H9 (cell line): Measurements from ENCODE around the gene BCAR3. TPM values are rescaled to one million over a fixed set of nuclear protein-coding genes. Genes with fewer than 3 reads are reported as not detected.

Experiments used
- DNase-seq: peaks from one replicate; pipeline ENCODE4 v3.0.0-alpha.2; 2017
- H2AFZ ChIP-seq: one replicate; pipeline ENCODE4 v1.6.1; 2013; ENCODE audit warnings: mild to moderate bottlenecking, low read length, control low read depth, moderate library complexity
- H2AK5ac ChIP-seq: 2 replicates; pipeline ENCODE4 v1.6.1; 2013; ENCODE audit warnings: low read length, control low read depth, mixed read lengths; ENCODE audit not compliant: insufficient read length
- H2BK120ac ChIP-seq: one replicate; pipeline ENCODE4 v1.6.1; 2013; ENCODE audit warnings: low read depth, mild to moderate bottlenecking, low read length, control low read depth, inconsistent platforms; ENCODE audit not compliant: poor library complexity, severe bottlenecking
- H2BK12ac ChIP-seq: 2 replicates; pipeline ENCODE4 v1.6.1; 2013; ENCODE audit warnings: low read length, control low read depth, mixed read lengths, low read depth; ENCODE audit not compliant: insufficient read length
- H2BK15ac ChIP-seq: 2 replicates; pipeline ENCODE4 v1.6.1; 2013; ENCODE audit warnings: low read depth, low read length, control low read depth
- H2BK20ac ChIP-seq: one replicate; pipeline ENCODE4 v1.6.1; 2013; ENCODE audit warnings: low read depth, mild to moderate bottlenecking, low read length, control low read depth, inconsistent platforms; ENCODE audit not compliant: poor library complexity, severe bottlenecking
- H2BK5ac ChIP-seq: 2 replicates; pipeline ENCODE4 v1.6.1; 2013; ENCODE audit warnings: low read length, control low read depth, mixed read lengths; ENCODE audit not compliant: insufficient read length
- H3K14ac ChIP-seq: 2 replicates; pipeline ENCODE4 v1.6.1; 2013; ENCODE audit warnings: low read length, control low read depth; ENCODE audit not compliant: insufficient read depth
- H3K18ac ChIP-seq: 2 replicates; pipeline ENCODE4 v1.6.1; 2013; ENCODE audit warnings: low read depth, mild to moderate bottlenecking, mixed read lengths, low read length, control low read depth; ENCODE audit not compliant: insufficient read length
- H3K23ac ChIP-seq: 2 replicates; pipeline ENCODE4 v1.6.1; 2013; ENCODE audit warnings: low read length, control low read depth, mixed read lengths, low read depth; ENCODE audit not compliant: insufficient read length
- H3K23me2 ChIP-seq: 2 replicates; pipeline ENCODE4 v1.6.1; 2013; ENCODE audit warnings: low read depth, mild to moderate bottlenecking, mixed read lengths, low read length, control low read depth; ENCODE audit not compliant: insufficient read length, poor library complexity, severe bottlenecking
- H3K27ac ChIP-seq: 2 replicates; pipeline ENCODE4 v1.5.1; 2013; ENCODE audit warnings: low read length, control low read depth, mixed read lengths, low read depth; ENCODE audit not compliant: insufficient read length
- H3K27me3 ChIP-seq: 2 replicates; pipeline ENCODE4 v1.6.1; 2013; ENCODE audit warnings: low read length, control low read depth, inconsistent platforms; ENCODE audit not compliant: insufficient read depth
- H3K4ac ChIP-seq: 2 replicates; pipeline ENCODE4 v1.6.1; 2013; ENCODE audit warnings: low read depth, mild to moderate bottlenecking, control low read depth, inconsistent platforms, low read length, moderate library complexity
- H3K4me1 ChIP-seq: 2 replicates; pipeline ENCODE4 v1.6.1; 2013; ENCODE audit warnings: low read length, control low read depth, inconsistent platforms; ENCODE audit not compliant: insufficient read depth
- H3K4me2 ChIP-seq: 2 replicates; pipeline ENCODE4 v1.6.1; 2013; ENCODE audit warnings: low read length, control low read depth, mixed read lengths; ENCODE audit not compliant: insufficient read length, insufficient read depth
- H3K56ac ChIP-seq: 2 replicates; pipeline ENCODE4 v1.6.1; 2013; ENCODE audit warnings: low read depth, mild to moderate bottlenecking, mixed read lengths, low read length, control low read depth; ENCODE audit not compliant: insufficient read length
- H3K79me1 ChIP-seq: 2 replicates; pipeline ENCODE4 v1.6.1; 2013; ENCODE audit warnings: low read depth, mild to moderate bottlenecking, moderate library complexity, low read length, control low read depth, inconsistent platforms; ENCODE audit not compliant: insufficient read depth, poor library complexity, severe bottlenecking
- H3K79me2 ChIP-seq: 2 replicates; pipeline ENCODE4 v1.6.1; 2013; ENCODE audit warnings: low read length, control low read depth, inconsistent platforms; ENCODE audit not compliant: insufficient read depth
- H3K9ac ChIP-seq: 2 replicates; pipeline ENCODE4 v1.6.1; 2013; ENCODE audit warnings: low read length, control low read depth, mixed read lengths; ENCODE audit not compliant: insufficient read length; ENCODE audit errors: extremely low read depth
- H3K9me3 ChIP-seq: one replicate; pipeline ENCODE4 v1.6.1; 2013; ENCODE audit warnings: low read depth, low read length, inconsistent platforms; ENCODE audit not compliant: control insufficient read depth
- H3T11ph ChIP-seq: one replicate; pipeline ENCODE4 v1.6.1; 2013; ENCODE audit warnings: mild to moderate bottlenecking, low read length, control low read depth, inconsistent platforms
- H4K20me1 ChIP-seq: one replicate; pipeline ENCODE4 v1.6.1; 2013; ENCODE audit not compliant: control insufficient read depth, insufficient read length, insufficient read depth
- H4K5ac ChIP-seq: 2 replicates; pipeline ENCODE4 v1.6.1; 2013; ENCODE audit warnings: low read depth, mild to moderate bottlenecking, mixed read lengths, low read length, control low read depth; ENCODE audit not compliant: insufficient read length
- H4K8ac ChIP-seq: replicated peaks from 2 replicates; pipeline ENCODE4 v1.6.1; 2013; ENCODE audit warnings: low read length, control low read depth, mixed read lengths, low read depth; ENCODE audit not compliant: insufficient read length
- H4K91ac ChIP-seq: 2 replicates; pipeline ENCODE4 v1.6.1; 2013; ENCODE audit warnings: low read depth, mild to moderate bottlenecking, moderate library complexity, mixed read lengths, low read length, control low read depth; ENCODE audit not compliant: insufficient read length
- H3K27ac Mint-ChIP-seq, 3 experiments: 2 replicates in 2 of 3; 3 replicates in 1 of 3; pipeline ENCODE4 v1.8.0; 2020 to 2021; ENCODE audit warnings: mixed read lengths in 3 of 3, mild to moderate bottlenecking in 1 of 3, moderate library complexity in 1 of 3
- H3K27me3 Mint-ChIP-seq: 2 replicates; pipeline ENCODE4 v1.8.0; 2021; ENCODE audit warnings: low read depth, mild to moderate bottlenecking, moderate library complexity, mixed read lengths
- H3K36me3 Mint-ChIP-seq, 3 experiments: 2 replicates in 2 of 3; 3 replicates in 1 of 3; pipeline ENCODE4 v1.8.0; 2020 to 2021; ENCODE audit warnings: low read depth in 3 of 3, mixed read lengths in 3 of 3; ENCODE audit not compliant: insufficient read depth in 1 of 3
- H3K4me1 Mint-ChIP-seq, 2 experiments: 2 replicates each; pipeline ENCODE4 v1.8.0; 2020; ENCODE audit warnings: mixed read lengths in 2 of 2
- H3K4me3 Mint-ChIP-seq, 2 experiments: 2 replicates in 1 of 2; 3 replicates in 1 of 2; pipeline ENCODE4 v1.8.0; 2020 to 2021; ENCODE audit warnings: mild to moderate bottlenecking in 2 of 2, mixed read lengths in 2 of 2, moderate library complexity in 1 of 2
- H3K9me3 Mint-ChIP-seq, 2 experiments: 2 replicates in 1 of 2; 3 replicates in 1 of 2; pipeline ENCODE4 v1.8.0; 2020; ENCODE audit warnings: mild to moderate bottlenecking in 2 of 2, mixed read lengths in 2 of 2, moderate library complexity in 1 of 2
- WGBS: extraction: QIAGEN DNeasy Blood & Tissue Kit; methylation state at CpG from one replicate; pipeline ENCODE4 v1.1.7; 2013; ENCODE audit warnings: missing lambda C conversion rate, low lambda C conversion rate, mixed read lengths; ENCODE audit not compliant: insufficient read length; ENCODE audit errors: extremely low coverage; 5-methylcytosine and 5-hydroxymethylcytosine counted together
- total RNA-seq: library from RNA; stranded (reverse); gene quantifications from 2 replicates; pipeline ENCODE4 v1.2.1, GENCODE V29; 2021
- TF ChIP-seq, protein P1 (sequence below): fragments of 200-600 bp; sonication (generic); conservative IDR thresholded peaks from 3 replicates; pipeline ENCODE4 v1.8.0; 2021; ENCODE audit warnings: antibody characterized with exemption, mild to moderate bottlenecking

BCAR3 gene
- total RNA-seq, 1 experiment from 2014 or later: 4.9 TPM

DNA sequence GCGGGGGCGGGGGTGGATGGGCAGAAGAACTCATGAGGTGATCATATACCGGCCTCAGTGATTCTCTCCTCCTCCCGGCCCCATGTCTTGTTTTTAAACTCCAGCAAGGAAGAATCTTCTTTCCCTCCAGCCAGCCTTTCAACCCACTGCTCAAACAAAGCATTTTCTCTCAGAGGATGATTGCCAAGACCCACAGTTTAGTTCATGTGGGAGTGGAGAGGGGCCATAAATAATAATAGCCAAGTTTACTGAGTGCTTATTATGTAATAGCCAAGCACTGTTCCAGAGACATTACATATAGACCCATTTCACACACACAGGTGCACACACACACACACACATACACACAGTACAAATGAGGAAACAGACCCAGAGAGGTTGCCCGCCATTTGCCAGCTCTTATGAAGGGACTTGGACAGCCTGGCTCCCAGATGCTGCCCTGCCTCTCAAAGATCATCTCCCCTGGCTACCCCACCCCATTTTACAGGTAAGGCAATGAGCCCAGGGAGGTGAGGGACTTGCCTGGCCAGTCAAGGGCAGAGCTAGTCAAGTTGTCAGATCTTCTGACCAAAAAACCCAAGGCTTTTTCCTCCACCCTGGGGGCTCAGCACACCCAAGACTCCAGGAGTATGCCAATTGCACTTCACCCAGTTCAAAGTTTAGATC lies 18.0 kb upstream of the BCAR3 start:
- Histone ChIP-seq H3K27ac (no peak overlapping the region), H3K23me2 (no peaks in the 10 kb centered on the region), H2AK5ac (no peak overlapping the region), H3K79me2 (no peaks in the 10 kb centered on the region), H3K18ac (no peak overlapping the region), H3T11ph (no peak overlapping the region), H3K4me1 (no peaks in the 10 kb centered on the region), H2BK120ac (no peak overlapping the region), H2BK20ac (no peak overlapping the region), H2BK12ac (no peak overlapping the region), H3K27me3 (no peaks in the 10 kb centered on the region), H3K23ac (no peak overlapping the region), H4K8ac (no peak overlapping the region), H4K91ac (no peak overlapping the region), H3K9me3 (no peaks in the 10 kb centered on the region), H4K20me1 (no peaks in the 10 kb centered on the region), H2BK5ac (no peak overlapping the region), H3K56ac (no peak overlapping the region), H2AFZ (no peak overlapping the region), H2BK15ac (no peak overlapping the region), H3K4me2 (no peak overlapping the region), H3K79me1 (no peaks in the 10 kb centered on the region), H4K5ac (no peak overlapping the region), H3K14ac (no peak overlapping the region), H3K9ac (no peak overlapping the region), H3K4ac (no peak overlapping the region)
- no peaks in the 10 kb centered on the region for H3K27me3 Mint-ChIP-seq
- H3K4me1 Mint-ChIP-seq: peaks cover 4 to 6% of the 10 kb centered on the region in 2 experiments; a peak in 2 of 4 replicates
- TF ChIP-seq, protein P1, sequence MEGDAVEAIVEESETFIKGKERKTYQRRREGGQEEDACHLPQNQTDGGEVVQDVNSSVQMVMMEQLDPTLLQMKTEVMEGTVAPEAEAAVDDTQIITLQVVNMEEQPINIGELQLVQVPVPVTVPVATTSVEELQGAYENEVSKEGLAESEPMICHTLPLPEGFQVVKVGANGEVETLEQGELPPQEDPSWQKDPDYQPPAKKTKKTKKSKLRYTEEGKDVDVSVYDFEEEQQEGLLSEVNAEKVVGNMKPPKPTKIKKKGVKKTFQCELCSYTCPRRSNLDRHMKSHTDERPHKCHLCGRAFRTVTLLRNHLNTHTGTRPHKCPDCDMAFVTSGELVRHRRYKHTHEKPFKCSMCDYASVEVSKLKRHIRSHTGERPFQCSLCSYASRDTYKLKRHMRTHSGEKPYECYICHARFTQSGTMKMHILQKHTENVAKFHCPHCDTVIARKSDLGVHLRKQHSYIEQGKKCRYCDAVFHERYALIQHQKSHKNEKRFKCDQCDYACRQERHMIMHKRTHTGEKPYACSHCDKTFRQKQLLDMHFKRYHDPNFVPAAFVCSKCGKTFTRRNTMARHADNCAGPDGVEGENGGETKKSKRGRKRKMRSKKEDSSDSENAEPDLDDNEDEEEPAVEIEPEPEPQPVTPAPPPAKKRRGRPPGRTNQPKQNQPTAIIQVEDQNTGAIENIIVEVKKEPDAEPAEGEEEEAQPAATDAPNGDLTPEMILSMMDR: no peak
- H3K9me3 Mint-ChIP-seq: no peaks in the 10 kb centered on the region
- no peaks in the 10 kb centered on the region for H3K36me3 Mint-ChIP-seq
- H3K27ac Mint-ChIP-seq: no peak overlapping the region; a peak in 1 of 7 replicates
- no CpG with 5 or more reads among the region's 5 CpGs for WGBS
- H3K4me3 Mint-ChIP-seq: no peak overlapping the region
- no peak for DNase-seq
